ENCODE results near the gene KRT6B.

KRT6B gene

DNA sequence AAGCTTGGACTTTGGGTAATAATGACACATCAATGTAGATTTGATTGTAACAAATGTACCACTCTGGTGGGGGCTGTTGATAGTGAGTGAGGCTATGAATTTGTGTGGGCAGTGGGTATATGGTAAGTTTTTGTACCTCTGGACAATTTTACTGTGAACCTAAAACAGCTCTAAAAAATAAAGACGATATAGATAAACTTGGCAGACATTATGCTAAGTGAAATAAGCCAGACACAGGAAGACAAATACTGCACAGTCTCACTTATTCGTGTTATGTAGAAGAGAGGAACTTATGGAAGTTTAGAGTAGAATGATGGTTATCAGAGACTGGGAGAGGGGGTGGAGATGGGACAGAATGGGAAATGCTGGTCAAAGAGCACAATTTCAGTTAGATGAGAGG is 13.0 kb upstream of the KRT6B start:
- no peak for TF ChIP-seq ZNF132 (tag by site-specific recombination; IDR thresholded peaks at IDR 0.05; ENCODE audit: borderline replicate concordance)
- TF ChIP-seq ZNF292 (tag by site-specific recombination; IDR thresholded peaks at IDR 0.05; ENCODE audit: borderline replicate concordance, low read depth) = no peak
- no peak for TF ChIP-seq ZSCAN30 (tag by site-specific recombination; IDR thresholded peaks at IDR 0.05)
- TF ChIP-seq ZNF768 (tag by site-specific recombination; IDR thresholded peaks at IDR 0.05) = no peak
- no peak for TF ChIP-seq PBX3 (CRISPR knock-in tag; IDR thresholded peaks at IDR 0.05)
- no peak for TF ChIP-seq KLF16 (tag by site-specific recombination; IDR thresholded peaks at IDR 0.05)
- no peak for TF ChIP-seq YY2 (tag by site-specific recombination; IDR thresholded peaks at IDR 0.05)
- TF ChIP-seq, protein P1, sequence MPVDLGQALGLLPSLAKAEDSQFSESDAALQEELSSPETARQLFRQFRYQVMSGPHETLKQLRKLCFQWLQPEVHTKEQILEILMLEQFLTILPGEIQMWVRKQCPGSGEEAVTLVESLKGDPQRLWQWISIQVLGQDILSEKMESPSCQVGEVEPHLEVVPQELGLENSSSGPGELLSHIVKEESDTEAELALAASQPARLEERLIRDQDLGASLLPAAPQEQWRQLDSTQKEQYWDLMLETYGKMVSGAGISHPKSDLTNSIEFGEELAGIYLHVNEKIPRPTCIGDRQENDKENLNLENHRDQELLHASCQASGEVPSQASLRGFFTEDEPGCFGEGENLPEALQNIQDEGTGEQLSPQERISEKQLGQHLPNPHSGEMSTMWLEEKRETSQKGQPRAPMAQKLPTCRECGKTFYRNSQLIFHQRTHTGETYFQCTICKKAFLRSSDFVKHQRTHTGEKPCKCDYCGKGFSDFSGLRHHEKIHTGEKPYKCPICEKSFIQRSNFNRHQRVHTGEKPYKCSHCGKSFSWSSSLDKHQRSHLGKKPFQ (tag by site-specific recombination; IDR thresholded peaks at IDR 0.05) = no peak
- TF ChIP-seq ZNF112 (tag by site-specific recombination; IDR thresholded peaks at IDR 0.05) = no peak
- Histone ChIP-seq H3K36me3 (ENCODE audit: control insufficient read depth in 2 of 2, insufficient read depth in 1 of 2, low read length in 2 of 2) (no peaks in the 10 kb centered on the region), H3K4me3 (ENCODE audit: low read depth, low read length) (no peak overlapping the region), H3K9me3 (ENCODE audit: control insufficient read depth, insufficient read depth, low read depth, low read length) (no peaks in the 10 kb centered on the region), H3K4me1 (ENCODE audit: control insufficient read depth, insufficient read depth, low read length) (no peaks in the 10 kb centered on the region), H3K27ac (ENCODE audit: extremely low read depth, low read depth, low read length) (no peak overlapping the region)
- POLR2A ChIA-PET = no interaction called here
- CTCF ChIA-PET = interaction anchor here (0.6 kb wide), 2 partner anchors 28 to 45 kb away, joined by 3 to 5 read pairs; no protein-coding TSS in a partner anchor

DNA sequence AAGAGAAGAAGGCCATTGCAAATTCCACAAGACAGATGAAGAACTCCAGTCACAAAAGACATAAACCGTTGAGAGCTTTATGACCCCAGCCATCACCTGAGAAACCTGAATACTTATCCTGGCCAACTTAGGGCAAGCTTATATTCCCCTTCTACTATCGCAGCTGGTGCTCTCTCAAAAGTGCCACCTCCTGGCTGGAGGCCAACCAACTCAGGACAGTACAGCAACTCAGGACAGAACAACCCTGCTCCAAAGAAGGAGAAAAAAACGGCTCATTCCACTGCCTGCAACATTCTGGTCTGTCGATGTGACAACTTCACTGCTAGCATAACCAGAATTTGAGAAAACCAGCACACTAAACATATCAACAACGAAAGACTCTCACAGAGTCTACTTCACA is 9.7 kb upstream of the KRT6B start:
- Histone ChIP-seq H3K36me3 (ENCODE audit: control insufficient read depth in 2 of 2, insufficient read depth in 1 of 2, low read length in 2 of 2) (no peaks in the 10 kb centered on the region), H3K9me3 (ENCODE audit: control insufficient read depth, insufficient read depth, low read depth, low read length) (no peaks in the 10 kb centered on the region), H3K4me1 (ENCODE audit: control insufficient read depth, insufficient read depth, low read length) (no peaks in the 10 kb centered on the region), H3K27ac (ENCODE audit: extremely low read depth, low read depth, low read length) (no peak overlapping the region), H3K4me3 (ENCODE audit: low read depth, low read length) (no peak overlapping the region)
- TF ChIP-seq SCRT1 (tag by site-specific recombination; IDR thresholded peaks at IDR 0.05; ENCODE audit: borderline replicate concordance) (no peak), ZNF140 (tag by site-specific recombination; IDR thresholded peaks at IDR 0.05) (no peak), ZNF610 (tag by site-specific recombination; IDR thresholded peaks at IDR 0.05; ENCODE audit: borderline replicate concordance) (no peak), ZNF701 (tag by site-specific recombination; IDR thresholded peaks at IDR 0.05) (no peak), ZNF571 (tag by site-specific recombination; IDR thresholded peaks at IDR 0.05) (no peak), ZNF324 (tag by site-specific recombination; IDR thresholded peaks at IDR 0.05) (no peak)
- ChIA-PET POLR2A (no interaction called here), CTCF (interaction anchor here (1.1 kb wide), 1 partner anchor 516 kb away, joined by 3 read pairs; no protein-coding TSS in a partner anchor)

DNA sequence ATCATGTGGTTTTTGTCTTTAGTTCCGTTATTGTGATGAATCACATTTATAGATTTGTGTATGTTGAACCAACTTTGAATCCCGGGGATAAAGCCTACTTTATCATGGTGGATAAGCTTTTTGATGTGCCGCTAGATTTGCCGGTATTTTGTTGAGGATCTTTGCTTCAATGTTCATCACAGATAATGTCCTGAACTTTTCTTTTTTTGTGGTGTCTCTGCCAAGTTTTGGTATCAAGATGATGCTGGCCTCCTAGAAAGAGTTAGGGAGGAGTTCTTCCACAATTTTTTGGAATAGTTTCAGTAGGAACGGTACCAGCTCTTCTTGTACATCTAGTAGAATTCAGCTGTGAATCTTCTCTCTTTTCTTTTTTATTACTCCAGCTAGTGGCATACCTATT is 6.9 kb upstream of the KRT6B start:
- Histone ChIP-seq H3K4me3 (ENCODE audit: low read depth, low read length) (no peak overlapping the region), H3K27ac (ENCODE audit: extremely low read depth, low read depth, low read length) (no peak overlapping the region), H3K4me1 (ENCODE audit: control insufficient read depth, insufficient read depth, low read length) (peaks cover 3% of the 10 kb centered on the region; the same call in 1 of the 2 replicates), H3K9me3 (ENCODE audit: control insufficient read depth, insufficient read depth, low read depth, low read length) (no peaks in the 10 kb centered on the region), H3K36me3 (ENCODE audit: control insufficient read depth in 2 of 2, insufficient read depth in 1 of 2, low read length in 2 of 2) (no peaks in the 10 kb centered on the region)
- ChIA-PET CTCF (interaction anchor here (0.6 to 1.1 kb wide), 2 partner anchors 48 to 412 kb away, joined by 3 read pairs; no protein-coding TSS in a partner anchor), POLR2A (no interaction called here)
- TF ChIP-seq, protein P2, sequence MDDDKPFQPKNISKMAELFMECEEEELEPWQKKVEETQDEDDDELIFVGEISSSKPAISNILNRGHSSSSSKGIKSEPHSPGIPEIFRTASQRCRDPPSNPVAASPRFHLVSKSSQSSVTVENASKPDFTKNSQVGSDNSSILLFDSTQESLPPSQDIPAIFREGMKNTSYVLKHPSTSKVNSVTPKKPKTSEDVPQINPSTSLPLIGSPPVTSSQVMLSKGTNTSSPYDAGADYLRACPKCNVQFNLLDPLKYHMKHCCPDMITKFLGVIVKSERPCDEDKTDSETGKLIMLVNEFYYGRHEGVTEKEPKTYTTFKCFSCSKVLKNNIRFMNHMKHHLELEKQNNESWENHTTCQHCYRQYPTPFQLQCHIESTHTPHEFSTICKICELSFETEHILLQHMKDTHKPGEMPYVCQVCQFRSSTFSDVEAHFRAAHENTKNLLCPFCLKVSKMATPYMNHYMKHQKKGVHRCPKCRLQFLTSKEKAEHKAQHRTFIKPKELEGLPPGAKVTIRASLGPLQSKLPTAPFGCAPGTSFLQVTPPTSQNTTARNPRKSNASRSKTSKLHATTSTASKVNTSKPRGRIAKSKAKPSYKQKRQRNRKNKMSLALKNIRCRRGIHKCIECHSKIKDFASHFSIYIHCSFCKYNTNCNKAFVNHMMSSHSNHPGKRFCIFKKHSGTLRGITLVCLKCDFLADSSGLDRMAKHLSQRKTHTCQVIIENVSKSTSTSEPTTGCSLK (tag by site-specific recombination; IDR thresholded peaks at IDR 0.05) = no peak
- TF ChIP-seq SCRT1 (tag by site-specific recombination; IDR thresholded peaks at IDR 0.05; ENCODE audit: borderline replicate concordance) (no peak), ZFHX2 (tag by site-specific recombination; conservative IDR thresholded peaks at IDR 0.05) (no peak), ZSCAN30 (tag by site-specific recombination; IDR thresholded peaks at IDR 0.05) (no peak), ZSCAN5A (tag by site-specific recombination; IDR thresholded peaks at IDR 0.05) (no peak)
- TF ChIP-seq, protein P3, sequence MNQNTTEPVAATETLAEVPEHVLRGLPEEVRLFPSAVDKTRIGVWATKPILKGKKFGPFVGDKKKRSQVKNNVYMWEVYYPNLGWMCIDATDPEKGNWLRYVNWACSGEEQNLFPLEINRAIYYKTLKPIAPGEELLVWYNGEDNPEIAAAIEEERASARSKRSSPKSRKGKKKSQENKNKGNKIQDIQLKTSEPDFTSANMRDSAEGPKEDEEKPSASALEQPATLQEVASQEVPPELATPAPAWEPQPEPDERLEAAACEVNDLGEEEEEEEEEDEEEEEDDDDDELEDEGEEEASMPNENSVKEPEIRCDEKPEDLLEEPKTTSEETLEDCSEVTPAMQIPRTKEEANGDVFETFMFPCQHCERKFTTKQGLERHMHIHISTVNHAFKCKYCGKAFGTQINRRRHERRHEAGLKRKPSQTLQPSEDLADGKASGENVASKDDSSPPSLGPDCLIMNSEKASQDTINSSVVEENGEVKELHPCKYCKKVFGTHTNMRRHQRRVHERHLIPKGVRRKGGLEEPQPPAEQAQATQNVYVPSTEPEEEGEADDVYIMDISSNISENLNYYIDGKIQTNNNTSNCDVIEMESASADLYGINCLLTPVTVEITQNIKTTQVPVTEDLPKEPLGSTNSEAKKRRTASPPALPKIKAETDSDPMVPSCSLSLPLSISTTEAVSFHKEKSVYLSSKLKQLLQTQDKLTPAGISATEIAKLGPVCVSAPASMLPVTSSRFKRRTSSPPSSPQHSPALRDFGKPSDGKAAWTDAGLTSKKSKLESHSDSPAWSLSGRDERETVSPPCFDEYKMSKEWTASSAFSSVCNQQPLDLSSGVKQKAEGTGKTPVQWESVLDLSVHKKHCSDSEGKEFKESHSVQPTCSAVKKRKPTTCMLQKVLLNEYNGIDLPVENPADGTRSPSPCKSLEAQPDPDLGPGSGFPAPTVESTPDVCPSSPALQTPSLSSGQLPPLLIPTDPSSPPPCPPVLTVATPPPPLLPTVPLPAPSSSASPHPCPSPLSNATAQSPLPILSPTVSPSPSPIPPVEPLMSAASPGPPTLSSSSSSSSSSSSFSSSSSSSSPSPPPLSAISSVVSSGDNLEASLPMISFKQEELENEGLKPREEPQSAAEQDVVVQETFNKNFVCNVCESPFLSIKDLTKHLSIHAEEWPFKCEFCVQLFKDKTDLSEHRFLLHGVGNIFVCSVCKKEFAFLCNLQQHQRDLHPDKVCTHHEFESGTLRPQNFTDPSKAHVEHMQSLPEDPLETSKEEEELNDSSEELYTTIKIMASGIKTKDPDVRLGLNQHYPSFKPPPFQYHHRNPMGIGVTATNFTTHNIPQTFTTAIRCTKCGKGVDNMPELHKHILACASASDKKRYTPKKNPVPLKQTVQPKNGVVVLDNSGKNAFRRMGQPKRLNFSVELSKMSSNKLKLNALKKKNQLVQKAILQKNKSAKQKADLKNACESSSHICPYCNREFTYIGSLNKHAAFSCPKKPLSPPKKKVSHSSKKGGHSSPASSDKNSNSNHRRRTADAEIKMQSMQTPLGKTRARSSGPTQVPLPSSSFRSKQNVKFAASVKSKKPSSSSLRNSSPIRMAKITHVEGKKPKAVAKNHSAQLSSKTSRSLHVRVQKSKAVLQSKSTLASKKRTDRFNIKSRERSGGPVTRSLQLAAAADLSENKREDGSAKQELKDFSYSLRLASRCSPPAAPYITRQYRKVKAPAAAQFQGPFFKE (tag by site-specific recombination; IDR thresholded peaks at IDR 0.05; ENCODE audit: borderline replicate concordance) = no peak

Data from HEK293 (cell line).